Uterus (tissue), 4 donors: ENCODE results near the gene SNIP1. TPM values are rescaled to one million over a fixed set of nuclear protein-coding genes. Genes with fewer than 3 reads are reported as not detected.

Source experiments
- DNase-seq, 2 donors: peaks; one replicate each; pipeline ENCODE4 v3.0.0-alpha.2; 2019 to 2020
- H3K27ac ChIP-seq, 2 donors: fragments of 200-600 bp; sonication (generic); 1 replicate in 1 of 2; 2 replicates in 1 of 2; pipeline ENCODE4 v1.5.1; 2016 to 2018
- H3K27me3 ChIP-seq, 2 donors: fragments of 200-600 bp; sonication (generic); one replicate each; pipeline ENCODE4 v1.5.1; 2018 to 2019; ENCODE audit warnings: control low read depth in 1 of 2
- H3K36me3 ChIP-seq, 2 donors: fragments of 200-600 bp; sonication (generic); one replicate each; pipeline ENCODE4 v1.5.1; 2019; ENCODE audit warnings: control low read depth in 1 of 2
- H3K4me1 ChIP-seq, 2 donors: fragments of 200-600 bp; sonication (generic); one replicate each; pipeline ENCODE4 v1.5.1; 2018 to 2019; ENCODE audit warnings: control low read depth in 1 of 2
- H3K4me3 ChIP-seq, 2 donors: fragments of 200-600 bp; sonication (generic); 1 replicate in 1 of 2; 2 replicates in 1 of 2; pipeline ENCODE4 v1.5.1; 2018 to 2019; ENCODE audit warnings: mild to moderate bottlenecking in 1 of 2
- H3K9me3 ChIP-seq, 2 donors: fragments of 200-600 bp; sonication (generic); one replicate each; pipeline ENCODE4 v1.5.1; 2019; ENCODE audit warnings: control low read depth in 1 of 2
- CTCF ChIP-seq, 4 experiments: fragments of 200-600 bp in 2 of 4; fragments of 450-650 bp in 2 of 4; sonication (generic) in 2 of 4; IDR thresholded peaks; one replicate each; pipeline ENCODE4 v1.5.1; 2016 to 2019; ENCODE audit warnings: antibody characterized with exemption in 4 of 4, mild to moderate bottlenecking in 2 of 4, moderate library complexity in 1 of 4
- POLR2A ChIP-seq, 2 donors: fragments of 450-650 bp; IDR thresholded peaks; one replicate each; pipeline ENCODE4 v1.6.1; 2016; ENCODE audit warnings: antibody characterized with exemption in 2 of 2, mild to moderate bottlenecking in 1 of 2, moderate library complexity in 1 of 2
- intact Hi-C: fragments of 100-400 bp; cut with DNase I; formaldehyde crosslinking; loops from one replicate; pipeline ENCODE4 v1.15.1; 2023; ENCODE audit warnings: low total_unique reads
- total RNA-seq, 4 donors: library from RNA; depleted of rRNA in 3 of 4; stranded (reverse); fragments of >200 nt in 3 of 4; gene quantifications; one replicate each; pipeline versions ENCODE4 v1.1.0 to v1.2.4, GENCODE V29; 2014 to 2023
- donor health status: DM: yes; HTN: yes; CAD: no.

Gene SNIP1
- total RNA-seq, 4 donors from 2014 or later: 2.0 to 21.2 (median 16.9) TPM

GRCh38 chr1:37517569-37517968, 36.5 kb downstream of the SNIP1 start:
- Histone ChIP-seq H3K27ac (no peak overlapping the region), H3K36me3 (no peaks in the 10 kb centered on the region), H3K4me3 (no peak overlapping the region), H3K4me1 (peaks cover 0 to 7% of the 10 kb centered on the region in 2 donors), H3K27me3 (no peaks in the 10 kb centered on the region), H3K9me3 (no peaks in the 10 kb centered on the region)
- TF ChIP-seq POLR2A (IDR thresholded peaks at IDR 0.05): no peak
- TF ChIP-seq CTCF (IDR thresholded peaks at IDR 0.05): no peak
- intact Hi-C loops: no loop called here
- no peak for DNase-seq

GRCh38 chr1:37515185-37516034, 38.7 kb downstream of the SNIP1 start:
- intact Hi-C loops: no loop called here
- H3K36me3 ChIP-seq: no peaks in the 10 kb centered on the region
- H3K4me1 ChIP-seq: peaks cover 0 to 7% of the 10 kb centered on the region in 2 donors
- no peak for DNase-seq
- peak overlapping the region; percentile 94 to 96 for H3K27ac ChIP-seq
- H3K9me3 ChIP-seq: no peaks in the 10 kb centered on the region
- no peak for TF ChIP-seq POLR2A (IDR thresholded peaks at IDR 0.05)
- no peak for TF ChIP-seq CTCF (IDR thresholded peaks at IDR 0.05)
- H3K4me3 ChIP-seq: peak overlapping the region; percentile 66 to 74
- no peaks in the 10 kb centered on the region for H3K27me3 ChIP-seq

GRCh38 chr1:37514350-37515184, 39.5 kb downstream of the SNIP1 start, which contains the start of gene MEAF6:
Gene MEAF6, minus strand, starts transcription at chr1:37514766. Its CDS starts 20 bp downstream, at chr1:37514746.
- Histone ChIP-seq H3K9me3 (no peaks in the 10 kb centered on the region), H3K4me3 (peak within 1 kb of the TSS; percentile 66 to 74), H3K27ac (peak within 1 kb of the TSS; percentile 94 to 96), H3K4me1 (peaks cover 0 to 7% of the 10 kb centered on the region in 2 donors), H3K36me3 (no peaks in the 10 kb centered on the region), H3K27me3 (no peaks in the 10 kb centered on the region)
- peak; percentile 52 to 92 (median 90) for TF ChIP-seq CTCF (IDR thresholded peaks at IDR 0.05)
- TF ChIP-seq POLR2A (IDR thresholded peaks at IDR 0.05): peak; percentile 69 to 75
- DNase-seq: peak; percentile 71 to 81
- intact Hi-C loops: no loop called here

- peak in 1 of 2 donors; percentile 22 for DNase-seq
- no peaks in the 10 kb centered on the region for H3K36me3 ChIP-seq
- no peaks in the 10 kb centered on the region for H3K27me3 ChIP-seq
- H3K27ac ChIP-seq: peak overlapping the region; percentile 94 to 96
- peak overlapping the region; percentile 66 to 74 for H3K4me3 ChIP-seq
- intact Hi-C loops: no loop called here
- TF ChIP-seq POLR2A (IDR thresholded peaks at IDR 0.05) (no peak), CTCF (IDR thresholded peaks at IDR 0.05) (no peak)
- H3K4me1 ChIP-seq: peaks cover 0 to 7% of the 10 kb centered on the region in 2 donors
- no peaks in the 10 kb centered on the region for H3K9me3 ChIP-seq
Measured at GRCh38 chr1:37513795-37514349, 40.2 kb downstream of the SNIP1 start.
